ENCODE data around the gene RNU7-1.

Gene RNU7-1

DNA sequence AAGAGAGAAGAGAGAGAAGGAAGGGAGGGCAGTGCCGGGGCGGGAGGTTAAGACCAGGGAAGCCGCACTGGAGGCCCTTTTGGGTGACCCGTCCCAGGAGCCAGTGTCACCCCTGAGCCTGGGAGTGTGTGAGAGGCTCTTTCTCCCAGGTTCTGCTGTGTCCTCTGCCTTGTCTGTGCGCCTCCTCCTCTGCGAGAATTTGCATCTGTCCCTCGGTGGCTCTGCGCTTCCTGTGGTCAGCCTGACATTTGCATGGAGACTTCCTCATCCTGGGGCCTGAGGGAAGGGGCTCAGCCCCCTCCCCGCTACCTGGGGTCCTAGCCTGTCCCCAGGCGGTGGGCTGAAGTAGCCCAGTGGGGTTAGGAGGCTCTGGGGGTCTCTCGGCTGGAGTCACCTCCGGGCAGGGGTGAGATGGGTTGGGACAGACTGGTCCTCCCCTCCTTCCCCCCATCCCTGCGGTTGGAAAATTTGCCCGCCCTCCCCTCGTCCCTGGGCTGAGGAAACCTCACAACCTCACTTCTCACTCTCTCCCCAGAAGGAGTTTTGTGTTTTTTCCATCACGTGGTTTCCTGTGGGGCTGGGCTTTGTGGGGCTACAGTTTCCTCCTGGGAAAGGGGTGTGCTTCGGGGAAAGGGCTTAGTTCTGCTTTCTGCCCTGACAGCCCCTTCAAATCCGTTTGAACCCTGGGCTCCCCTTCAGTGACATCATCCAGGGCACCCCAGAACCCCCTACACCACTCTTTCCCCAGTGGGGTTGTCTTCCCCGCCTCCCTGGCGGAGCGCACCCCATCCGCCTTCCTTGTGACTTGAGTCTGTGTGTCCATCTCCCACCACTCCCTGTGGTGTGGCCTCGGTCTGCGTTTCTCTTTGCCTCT is 10.1 kb downstream of the RNU7-1 start:
- DNase-seq (ENCODE audit: low read depth in 2 of 2): peak; percentile 76 to 77

DNA sequence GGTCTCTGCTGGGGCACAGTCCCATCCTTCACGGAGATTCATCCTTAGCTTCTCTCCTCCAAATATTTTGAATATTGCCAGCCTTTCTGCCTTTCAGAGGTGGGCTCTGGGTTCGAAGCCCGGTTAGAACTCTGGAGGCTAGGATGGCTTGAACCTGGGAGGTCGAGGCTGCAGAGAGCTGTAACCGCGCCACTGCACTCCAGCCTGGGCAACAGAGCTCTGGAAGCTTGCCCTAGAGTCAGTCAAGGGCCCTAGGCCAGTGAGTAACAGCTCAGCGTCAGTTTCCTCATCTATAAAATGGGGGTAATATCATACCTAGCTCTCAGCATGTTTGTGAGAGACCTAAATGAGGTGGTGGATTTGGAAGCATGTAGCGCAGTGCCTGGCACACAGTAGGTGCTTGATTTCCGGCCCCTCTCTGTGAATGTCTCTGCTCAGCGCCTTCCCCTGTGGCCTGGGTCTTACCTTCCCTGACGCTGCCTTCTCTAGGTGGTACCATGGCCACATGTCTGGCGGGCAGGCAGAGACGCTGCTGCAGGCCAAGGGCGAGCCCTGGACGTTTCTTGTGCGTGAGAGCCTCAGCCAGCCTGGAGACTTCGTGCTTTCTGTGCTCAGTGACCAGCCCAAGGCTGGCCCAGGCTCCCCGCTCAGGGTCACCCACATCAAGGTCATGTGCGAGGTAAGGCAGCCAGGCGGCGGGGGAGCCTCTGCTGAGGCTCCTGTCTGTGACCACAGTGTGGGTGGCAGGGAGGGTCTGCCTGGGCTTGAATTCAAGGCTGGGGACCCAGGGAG is 10.9 kb downstream of the RNU7-1 start:
- DNase-seq (ENCODE audit: low read depth in 2 of 2): no peak

DNA sequence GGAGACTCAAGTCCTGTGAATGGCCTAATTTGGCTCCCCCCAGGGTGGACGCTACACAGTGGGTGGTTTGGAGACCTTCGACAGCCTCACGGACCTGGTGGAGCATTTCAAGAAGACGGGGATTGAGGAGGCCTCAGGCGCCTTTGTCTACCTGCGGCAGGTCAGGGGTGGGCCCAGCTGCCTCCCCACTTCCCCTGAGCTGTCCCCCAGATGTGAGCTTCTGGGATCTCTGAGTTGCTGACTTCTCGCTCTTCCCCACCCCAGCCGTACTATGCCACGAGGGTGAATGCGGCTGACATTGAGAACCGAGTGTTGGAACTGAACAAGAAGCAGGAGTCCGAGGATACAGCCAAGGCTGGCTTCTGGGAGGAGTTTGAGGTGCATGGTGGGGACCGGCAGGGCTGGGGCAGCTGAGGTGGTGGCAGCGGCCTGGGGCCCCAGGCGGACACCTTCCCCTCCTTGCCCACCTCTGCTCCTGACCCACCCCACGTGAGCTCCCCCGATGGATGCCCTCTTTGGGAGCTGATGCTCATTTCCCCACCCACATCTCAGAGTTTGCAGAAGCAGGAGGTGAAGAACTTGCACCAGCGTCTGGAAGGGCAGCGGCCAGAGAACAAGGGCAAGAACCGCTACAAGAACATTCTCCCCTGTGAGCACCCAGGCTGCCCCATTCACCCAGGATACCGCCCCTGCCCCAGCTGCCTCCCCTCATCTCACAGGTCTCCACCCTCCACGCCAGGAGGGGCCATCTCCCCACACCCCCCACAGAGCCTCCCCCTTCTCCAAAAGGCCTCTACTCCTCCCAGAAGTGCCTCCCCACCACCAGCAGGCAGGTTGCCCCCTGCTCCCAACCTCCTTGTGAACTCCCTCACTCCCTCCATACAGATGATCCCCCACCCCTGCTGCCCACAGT is 11.7 kb downstream of the RNU7-1 start:
- DNase-seq (ENCODE audit: low read depth in 2 of 2): no peak

DNA sequence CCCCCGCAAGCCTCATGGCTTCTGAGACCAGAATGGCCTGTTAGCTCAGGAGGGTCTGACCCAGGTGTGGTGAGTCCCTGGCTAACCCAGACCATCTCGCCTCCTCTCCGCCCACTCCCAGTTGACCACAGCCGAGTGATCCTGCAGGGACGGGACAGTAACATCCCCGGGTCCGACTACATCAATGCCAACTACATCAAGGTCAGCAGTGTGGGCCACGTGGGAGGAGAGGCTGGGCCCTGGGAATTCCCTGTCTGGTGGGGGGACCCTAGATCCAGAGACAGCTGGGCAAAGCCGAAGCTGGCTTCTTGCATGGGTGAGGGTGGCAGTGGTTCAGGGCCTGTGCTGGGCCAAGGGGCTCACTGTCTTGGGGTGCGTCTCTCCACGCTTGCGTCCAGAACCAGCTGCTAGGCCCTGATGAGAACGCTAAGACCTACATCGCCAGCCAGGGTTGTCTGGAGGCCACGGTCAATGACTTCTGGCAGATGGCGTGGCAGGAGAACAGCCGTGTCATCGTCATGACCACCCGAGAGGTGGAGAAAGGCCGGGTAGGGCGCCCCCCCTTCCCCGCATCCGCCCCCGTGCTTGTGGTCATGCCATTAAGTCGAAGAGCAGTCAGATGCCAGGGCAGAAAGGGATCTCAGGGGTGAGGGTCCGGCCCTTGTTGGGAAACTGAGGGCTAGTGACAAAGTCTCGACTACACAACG is 12.6 kb downstream of the RNU7-1 start:
- DNase-seq (ENCODE audit: low read depth in 2 of 2): no peak

DNA sequence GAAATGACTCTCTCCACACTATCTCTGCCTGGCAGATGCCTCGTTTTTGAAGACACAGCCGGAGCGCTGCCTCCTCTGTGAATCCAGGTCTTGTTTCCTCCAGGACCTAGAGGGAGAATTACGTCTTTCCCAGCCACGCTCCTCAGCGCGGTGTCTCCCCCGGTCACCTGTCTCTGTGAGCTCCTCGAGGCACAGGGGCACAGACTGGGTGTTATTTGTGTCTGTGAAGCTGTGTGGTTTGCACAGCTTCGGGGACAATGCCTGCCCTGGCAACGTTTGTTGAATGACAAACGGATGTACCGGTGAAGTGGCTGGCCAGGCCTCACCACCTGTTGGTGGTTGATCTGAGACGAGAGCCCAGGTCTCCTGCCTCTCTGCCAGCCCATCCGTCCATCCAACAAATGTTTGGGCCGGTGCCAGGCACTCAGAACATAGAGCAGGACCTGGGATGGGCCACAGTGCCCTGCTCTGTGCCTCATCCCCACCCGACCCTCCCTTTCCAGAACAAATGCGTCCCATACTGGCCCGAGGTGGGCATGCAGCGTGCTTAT is 13.6 kb downstream of the RNU7-1 start:
- DNase-seq (ENCODE audit: low read depth in 2 of 2): no peak

DNA sequence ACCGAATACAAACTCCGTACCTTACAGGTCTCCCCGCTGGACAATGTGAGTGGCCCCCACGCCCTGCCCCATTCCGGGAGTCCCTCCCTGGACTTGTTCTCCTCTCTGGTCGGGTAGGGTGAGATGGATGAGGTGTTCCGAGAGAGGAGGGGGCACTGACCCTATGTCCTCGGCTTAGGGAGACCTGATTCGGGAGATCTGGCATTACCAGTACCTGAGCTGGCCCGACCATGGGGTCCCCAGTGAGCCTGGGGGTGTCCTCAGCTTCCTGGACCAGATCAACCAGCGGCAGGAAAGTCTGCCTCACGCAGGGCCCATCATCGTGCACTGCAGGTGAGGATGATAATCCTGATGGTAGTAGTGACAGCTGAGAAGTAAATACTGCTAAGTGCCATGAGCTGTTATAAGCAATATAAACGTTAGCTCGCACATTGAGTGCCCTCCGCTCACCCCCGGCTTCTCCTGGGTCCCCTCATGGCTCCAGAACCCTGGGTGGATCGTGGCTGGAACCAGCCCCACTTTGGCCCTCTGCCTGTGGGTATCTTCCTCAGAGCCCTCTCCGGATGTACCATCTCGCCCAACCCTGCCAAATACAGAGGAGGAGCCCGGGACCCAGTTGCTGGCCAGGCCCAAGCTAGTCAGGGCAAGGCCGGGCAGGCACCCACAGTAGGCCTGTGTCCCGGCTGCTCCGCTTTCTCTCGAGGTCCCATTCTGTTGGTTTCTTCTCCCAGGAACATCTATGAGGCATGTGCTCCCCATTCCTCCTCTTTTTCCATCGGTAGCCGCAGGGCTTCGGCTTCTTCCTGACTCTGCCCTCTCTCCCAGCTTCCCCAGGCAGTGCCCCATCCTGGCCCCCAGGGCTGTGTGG is 14.4 kb downstream of the RNU7-1 start:
- DNase-seq (ENCODE audit: low read depth in 2 of 2): no peak

DNA sequence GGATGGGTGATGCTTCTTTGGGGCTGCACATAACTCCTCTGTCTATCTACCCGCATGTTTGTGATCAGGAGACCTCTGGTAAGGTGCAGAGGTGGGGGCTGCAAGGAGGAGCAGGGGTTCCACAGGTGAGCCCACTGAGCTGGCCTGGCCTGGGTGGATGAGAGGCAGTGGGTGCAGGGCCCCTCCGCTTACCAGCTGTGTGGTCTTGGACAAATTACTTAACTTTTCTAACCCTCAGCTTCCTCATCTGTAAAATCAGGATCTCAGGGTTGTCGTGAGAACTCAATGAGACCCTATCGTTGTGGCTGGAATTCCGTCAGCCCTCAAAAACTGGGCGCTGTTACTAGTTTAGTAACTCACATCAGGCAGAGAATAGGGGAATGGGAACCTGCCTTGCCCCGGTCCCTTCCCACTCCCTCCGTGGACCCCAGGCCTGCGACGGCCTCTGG is 15.0 kb downstream of the RNU7-1 start:
- no peak for DNase-seq (ENCODE audit: low read depth in 2 of 2)

DNA sequence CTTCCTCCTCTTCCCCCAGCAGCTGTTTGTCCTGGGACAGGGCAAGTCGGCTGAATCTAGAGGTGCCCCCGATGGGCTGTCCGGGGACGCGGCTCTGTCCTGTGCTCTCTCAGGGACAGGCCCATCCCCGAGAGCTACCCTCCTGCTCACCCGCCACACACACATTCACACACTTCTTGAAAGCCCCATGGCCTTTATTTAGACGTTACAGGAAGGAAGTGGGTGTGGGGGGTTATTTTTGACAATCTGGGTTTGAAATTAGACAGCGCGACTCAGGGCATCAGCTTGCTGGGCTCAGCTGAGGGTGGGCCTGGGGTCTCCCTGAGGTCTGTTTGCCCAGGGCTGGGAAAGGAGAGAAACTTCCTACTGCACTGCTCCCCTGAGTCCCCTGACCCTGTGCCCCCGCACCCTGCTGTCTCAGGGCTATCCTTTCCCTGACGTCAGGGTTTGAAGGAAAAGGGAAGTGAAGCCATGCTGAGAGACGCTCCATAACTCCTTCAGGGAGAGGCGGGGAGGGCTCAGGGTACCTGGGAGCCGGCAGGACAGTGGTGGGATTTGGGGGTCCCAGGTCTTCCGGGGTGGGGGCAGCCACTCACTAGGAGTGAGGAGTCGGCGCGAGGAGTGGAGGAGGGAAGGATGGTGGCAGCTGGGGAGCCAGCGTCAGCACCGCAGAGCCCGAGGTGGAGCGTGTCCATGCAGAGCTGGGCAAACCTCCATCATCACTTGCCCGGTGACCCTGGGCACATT is 15.6 kb downstream of the RNU7-1 start:
- DNase-seq (ENCODE audit: low read depth in 2 of 2): peak in 1 of 2 donors; percentile 56

DNA sequence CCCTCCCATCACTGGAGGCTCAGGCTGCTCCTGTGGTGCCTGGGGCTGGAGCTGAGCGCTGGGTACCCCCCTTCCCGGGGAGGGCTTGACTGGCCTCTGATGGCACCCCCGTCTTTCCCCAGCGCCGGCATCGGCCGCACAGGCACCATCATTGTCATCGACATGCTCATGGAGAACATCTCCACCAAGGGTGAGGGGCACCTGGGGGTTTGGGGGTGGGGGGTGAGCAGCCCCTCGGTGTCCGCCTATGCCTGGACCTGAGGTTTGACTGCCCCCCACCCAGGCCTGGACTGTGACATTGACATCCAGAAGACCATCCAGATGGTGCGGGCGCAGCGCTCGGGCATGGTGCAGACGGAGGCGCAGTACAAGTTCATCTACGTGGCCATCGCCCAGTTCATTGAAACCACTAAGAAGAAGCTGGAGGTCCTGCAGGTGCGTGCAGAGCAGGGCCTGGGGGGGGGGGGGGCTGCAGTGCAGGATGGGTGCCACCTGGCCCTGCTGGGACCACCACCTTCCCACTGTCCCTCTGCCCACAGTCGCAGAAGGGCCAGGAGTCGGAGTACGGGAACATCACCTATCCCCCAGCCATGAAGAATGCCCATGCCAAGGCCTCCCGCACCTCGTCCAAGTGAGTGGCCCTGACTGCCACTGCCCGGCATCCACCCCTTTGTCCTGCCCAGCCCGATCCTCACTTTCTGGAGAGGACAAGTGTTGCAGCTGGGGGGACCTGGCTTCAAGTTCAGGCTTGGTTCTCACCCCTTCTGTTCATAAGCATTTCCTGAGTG is 16.4 kb downstream of the RNU7-1 start:
- no peak for DNase-seq (ENCODE audit: low read depth in 2 of 2)

DNA sequence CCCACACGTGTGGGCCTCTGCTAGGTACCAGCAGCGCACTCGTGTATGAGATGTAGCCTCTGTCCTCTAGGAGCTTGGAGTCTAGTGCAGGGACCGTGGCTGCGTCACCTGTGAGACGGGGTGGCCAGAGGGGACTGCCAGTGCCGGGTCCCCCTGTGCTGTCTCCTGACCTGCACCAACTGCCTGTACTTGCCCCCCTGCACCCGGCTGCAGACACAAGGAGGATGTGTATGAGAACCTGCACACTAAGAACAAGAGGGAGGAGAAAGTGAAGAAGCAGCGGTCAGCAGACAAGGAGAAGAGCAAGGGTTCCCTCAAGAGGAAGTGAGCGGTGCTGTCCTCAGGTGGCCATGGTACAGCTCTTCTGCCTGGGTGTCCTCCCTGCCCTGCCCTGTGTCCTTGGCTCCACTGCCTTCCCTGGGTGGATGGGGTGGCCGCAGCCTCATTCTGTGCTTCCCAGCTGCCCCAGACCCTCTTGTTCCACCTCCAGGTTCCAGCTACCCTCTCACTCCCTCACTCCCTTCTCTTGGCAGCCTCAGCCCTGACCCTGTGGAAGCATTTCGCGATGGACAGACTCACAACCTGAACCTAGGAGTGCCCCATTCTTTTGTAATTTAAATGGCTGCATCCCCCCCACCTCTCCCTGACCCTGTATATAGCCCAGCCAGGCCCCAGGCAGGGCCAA is 17.1 kb downstream of the RNU7-1 start:
- no peak for DNase-seq (ENCODE audit: low read depth in 2 of 2)

DNA sequence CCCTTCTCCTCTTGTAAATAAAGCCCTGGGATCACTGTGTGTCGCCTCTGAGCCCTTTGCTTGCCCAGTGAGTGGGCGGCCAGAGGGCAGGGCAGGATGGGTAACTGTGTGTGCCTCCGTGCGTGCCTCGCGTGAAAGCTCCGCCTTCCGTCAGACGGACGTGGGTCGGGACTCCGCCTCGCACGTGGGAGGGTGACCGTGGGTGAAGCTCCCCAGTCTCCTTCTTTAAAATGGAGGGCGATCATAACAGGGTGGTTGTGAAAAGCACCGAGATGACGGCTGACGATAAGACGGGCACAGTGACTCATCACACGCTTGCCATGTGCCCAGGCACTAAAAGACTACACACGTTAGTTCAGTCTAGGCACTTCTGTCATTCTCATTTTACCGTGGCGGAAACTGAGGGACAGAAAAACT is 17.7 kb downstream of the RNU7-1 start:
- DNase-seq (ENCODE audit: low read depth in 2 of 2): peak; percentile 77 to 80

DNA sequence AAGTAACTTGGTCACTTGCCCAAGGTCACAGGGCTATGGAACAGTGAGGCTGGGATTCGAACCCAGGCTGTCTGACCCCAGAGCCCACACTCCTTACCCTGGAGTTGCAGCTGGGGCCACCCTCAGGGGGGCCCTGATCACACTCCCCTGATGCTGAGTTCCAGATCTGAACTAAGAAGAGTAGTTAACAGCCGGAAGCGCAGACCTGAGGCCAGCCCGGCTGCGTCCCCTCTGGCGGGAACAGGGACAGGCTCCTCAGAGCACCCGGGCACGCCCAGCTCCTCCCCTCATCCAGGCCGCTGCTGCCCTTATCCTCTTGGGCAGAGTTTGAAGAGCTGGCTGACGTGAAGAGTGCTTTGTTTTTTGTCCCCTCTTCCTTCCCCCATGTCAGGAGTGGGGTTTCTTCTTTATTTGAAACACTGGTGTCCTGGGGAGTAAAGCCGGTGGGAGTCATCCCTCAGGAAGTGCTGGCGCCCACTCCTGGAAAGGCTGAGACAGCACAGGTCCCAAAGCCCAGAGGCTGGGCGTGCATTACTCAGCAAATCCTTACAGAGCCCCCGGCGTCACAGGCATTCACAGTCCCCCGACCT is 18.2 kb downstream of the RNU7-1 start:
- no peak for DNase-seq (ENCODE audit: low read depth in 2 of 2)

DNA sequence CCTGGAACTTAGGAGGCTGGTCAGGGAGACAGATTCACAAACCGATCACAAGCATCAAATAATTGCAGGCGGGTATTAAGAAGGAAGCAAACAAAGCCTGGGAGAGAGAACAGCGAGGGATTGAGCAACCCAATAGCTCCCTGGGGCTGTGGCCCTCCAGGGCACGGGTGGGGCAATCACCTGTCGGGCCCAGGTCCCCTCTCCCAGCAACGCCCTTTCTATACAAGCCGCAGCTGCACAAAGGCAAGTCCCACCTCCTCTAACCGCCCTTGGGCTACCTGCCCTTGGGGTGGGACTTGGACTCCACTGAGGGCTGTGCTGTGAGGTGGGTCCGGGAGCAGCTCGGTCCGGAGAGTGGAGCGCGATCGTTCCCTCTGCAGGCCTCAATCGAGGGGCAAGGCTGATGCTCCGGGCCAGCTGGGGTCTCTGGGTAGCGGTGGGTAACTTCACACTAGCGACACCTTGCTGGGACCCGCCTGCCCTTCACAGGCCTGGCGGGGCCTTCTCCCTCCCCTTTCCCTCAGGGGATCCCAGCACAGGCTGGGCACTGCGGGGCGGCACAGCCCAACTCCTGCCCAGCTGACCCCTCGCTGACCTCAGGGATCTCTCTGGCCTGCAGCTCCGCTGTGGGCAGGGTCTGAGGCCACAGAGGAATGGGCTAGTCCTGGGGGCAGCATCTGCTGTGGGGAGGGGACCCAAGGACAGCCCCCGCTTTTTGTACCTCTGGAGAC is 18.8 kb downstream of the RNU7-1 start:
- DNase-seq (ENCODE audit: low read depth in 2 of 2): no peak

DNA sequence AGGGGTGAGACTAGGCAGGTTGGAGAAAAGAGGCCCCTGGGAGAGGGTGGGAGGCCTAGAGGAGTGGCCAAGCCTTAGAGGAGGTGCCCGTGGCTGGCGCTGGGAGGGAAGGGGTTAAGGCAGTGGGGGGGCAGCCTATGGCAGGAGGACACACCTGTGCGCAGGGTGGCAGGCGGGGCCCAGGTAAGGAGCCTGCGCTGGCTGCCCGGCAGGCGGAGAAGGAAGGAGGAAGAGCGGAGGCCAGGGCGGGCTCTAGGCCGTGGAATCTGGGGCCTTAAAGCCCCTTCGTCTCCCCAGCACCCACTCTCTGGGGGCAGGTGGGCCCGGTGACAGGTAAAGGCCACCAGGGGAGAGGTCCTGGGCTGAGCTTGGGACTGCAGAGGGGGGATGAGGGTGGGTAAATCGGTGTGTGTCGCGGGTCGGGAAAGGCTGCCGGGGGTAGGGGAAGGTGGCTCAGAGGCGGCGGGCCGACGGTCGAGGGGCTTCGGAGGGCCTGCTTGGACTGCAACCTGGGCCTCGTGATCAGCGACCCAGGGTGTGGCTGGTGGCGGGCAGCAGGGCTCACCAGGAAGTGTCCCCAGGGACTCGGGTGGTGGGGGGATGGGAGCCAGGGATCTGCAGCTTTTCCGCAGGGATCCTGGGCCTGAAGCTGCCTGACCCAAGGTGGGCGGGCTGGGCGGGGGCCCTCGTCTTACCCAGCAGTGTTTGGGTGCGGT is 19.6 kb downstream of the RNU7-1 start:
- DNase-seq (ENCODE audit: low read depth in 2 of 2): no peak

DNA sequence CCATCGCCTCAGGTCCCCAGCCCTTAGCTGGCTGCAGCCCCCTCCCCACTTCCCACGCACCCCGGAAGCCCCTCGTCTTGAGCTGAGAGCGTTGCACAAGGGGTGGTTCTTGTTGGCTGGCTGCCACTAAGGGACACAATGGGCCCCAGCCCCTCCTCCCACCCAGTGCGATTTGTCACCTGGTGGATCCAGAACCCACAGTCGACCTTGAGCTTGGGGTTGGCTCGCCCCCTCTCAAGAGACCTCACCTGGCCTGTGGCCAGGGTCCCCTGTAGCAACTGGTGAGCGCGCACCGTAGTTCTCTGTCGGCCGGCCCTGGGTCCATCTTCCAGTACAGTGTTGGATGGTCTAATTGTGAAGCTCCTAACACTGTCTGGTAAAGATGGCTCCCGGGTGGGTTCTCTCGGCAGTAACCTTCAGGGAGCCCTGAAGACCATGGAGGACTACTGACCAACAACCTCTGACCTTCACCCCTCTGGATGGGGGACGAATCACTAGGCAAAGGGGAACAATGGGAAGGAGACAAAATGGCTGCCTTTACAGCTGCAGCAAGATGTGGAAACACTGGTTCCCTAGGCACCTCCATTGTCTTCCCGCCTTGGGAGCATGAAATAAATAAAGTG is 20.3 kb downstream of the RNU7-1 start:
- DNase-seq (ENCODE audit: low read depth in 2 of 2): no peak

DNA sequence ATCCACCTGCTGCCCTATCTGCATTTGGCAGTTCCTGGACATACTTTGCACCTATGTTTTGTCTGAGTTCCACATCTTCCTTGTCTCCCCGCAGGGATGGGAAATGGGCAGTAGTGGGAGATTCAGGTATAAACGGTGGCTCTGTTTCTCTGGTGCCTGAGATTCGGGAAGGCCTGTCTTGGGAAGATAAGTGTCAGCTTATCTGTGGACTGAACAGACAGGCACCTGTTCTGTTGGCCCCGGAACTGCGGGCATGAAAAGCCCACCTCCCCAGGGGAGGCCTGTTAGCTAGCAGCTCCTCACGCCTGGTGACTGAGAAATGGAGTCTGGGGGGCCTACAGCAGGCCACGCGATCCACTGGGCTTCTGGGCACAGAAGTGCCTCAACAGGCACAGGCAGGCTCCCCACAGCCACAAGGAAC is 21.0 kb downstream of the RNU7-1 start:
- DNase-seq (ENCODE audit: low read depth in 2 of 2): no peak

All from stimulated activated CD8-positive, alpha-beta memory T cell treated with anti-CD3 and anti-CD28 coated beads, Interleukin-7, amount 100 ng/mL, for 1 hour (primary cell).